Activated CD8-positive, alpha-beta memory T cell treated with anti-CD3 and anti-CD28 coated beads, Interleukin-2, amount 10 ng/mL, durations not matched to agents 7 days and 5 days (primary cell): Measurements from ENCODE around the gene PODXL2. TPM values are rescaled to one million over a fixed set of nuclear protein-coding genes. Genes with fewer than 3 reads are reported as not detected.
A peak's percentile ranks its signal among the peaks of the same experiment; 100 is the strongest.
"Not testable (repeated sequence)": the region's sequence is repeated elsewhere in the genome, so short reads cannot be mapped to it uniquely, and the experiment has no call there.

Source experiments
- ATAC-seq: fragments of 150-1000 bp; cut with Tn5 transposase; one replicate; pipeline ENCODE4 v1.10.0; 2021; ENCODE audit warnings: moderate library complexity
- CTCF ChIA-PET: fragments of 350-600 bp; sonication (Branson Sonifier 250); formaldehyde crosslinking; loops from one replicate; lab custom pipeline; 2021; ENCODE audit warnings: antibody characterized with exemption; lab: Charles Lee
- DNase-seq: peaks from one replicate; pipeline ENCODE4 v3.0.0-alpha.2; 2020
- H3K27ac Mint-ChIP-seq: one replicate; pipeline ENCODE4 v1.8.0; 2021; ENCODE audit warnings: mild to moderate bottlenecking, mixed read lengths
- H3K27me3 Mint-ChIP-seq: one replicate; pipeline ENCODE4 v1.8.0; 2021; ENCODE audit warnings: mixed read lengths
- H3K36me3 Mint-ChIP-seq: one replicate; pipeline ENCODE4 v1.8.0; 2021; ENCODE audit warnings: mild to moderate bottlenecking, mixed read lengths
- H3K4me1 Mint-ChIP-seq: one replicate; pipeline ENCODE4 v1.8.0; 2021; ENCODE audit warnings: mixed read lengths
- H3K4me3 Mint-ChIP-seq: one replicate; pipeline ENCODE4 v1.8.0; 2021; ENCODE audit warnings: mild to moderate bottlenecking, moderate library complexity, mixed read lengths
- H3K9me3 Mint-ChIP-seq: one replicate; pipeline ENCODE4 v1.8.0; 2022; ENCODE audit warnings: low read depth, mixed read lengths
- total RNA-seq, 2 experiments: library from RNA; stranded (reverse); gene quantifications; one replicate each; pipeline ENCODE4 v1.2.3, GENCODE V29; 2021

PODXL2 gene
- total RNA-seq, 2 experiments from 2014 or later = 1.4 to 2.2 TPM

- Mint-ChIP-seq H3K36me3 (no peaks in the 10 kb centered on the region), H3K4me3 (no peak overlapping the region), H3K27me3 (no peaks in the 10 kb centered on the region), H3K4me1 (peaks cover 6% of the 10 kb centered on the region), H3K27ac (no peak overlapping the region), H3K9me3 (no peaks in the 10 kb centered on the region)
- no peak for DNase-seq
- ATAC-seq = no peak
- CTCF ChIA-PET = interaction anchor here (0.7 to 1.2 kb wide), 5 partner anchors 16 to 286 kb away, joined by 3 to 5 read pairs (median 3); no protein-coding TSS in a partner anchor
These were observed 49.9 kb downstream of the PODXL2 start for GRCh38 chr3:127678611-127679533.

- Mint-ChIP-seq H3K27ac (no peak overlapping the region), H3K9me3 (no peaks in the 10 kb centered on the region), H3K4me3 (no peak overlapping the region), H3K27me3 (no peaks in the 10 kb centered on the region), H3K4me1 (peaks cover 3% of the 10 kb centered on the region), H3K36me3 (no peaks in the 10 kb centered on the region)
- DNase-seq (no peak), ATAC-seq (no peak)
- CTCF ChIA-PET = interaction anchor here (0.8 to 1.2 kb wide), 3 partner anchors 17 to 105 kb away, joined by 3 to 5 read pairs (median 3); no protein-coding TSS in a partner anchor
These were observed 50.7 kb downstream of the PODXL2 start for GRCh38 chr3:127679534-127680145.

- H3K36me3 Mint-ChIP-seq = no peaks in the 10 kb centered on the region
- ATAC-seq (no peak), DNase-seq (no peak)
- H3K4me3 Mint-ChIP-seq = no peak overlapping the region
- no peak overlapping the region for H3K27ac Mint-ChIP-seq
- H3K9me3 Mint-ChIP-seq = no peaks in the 10 kb centered on the region
- H3K27me3 Mint-ChIP-seq = no peaks in the 10 kb centered on the region
- peaks cover 3% of the 10 kb centered on the region for H3K4me1 Mint-ChIP-seq
- CTCF ChIA-PET = interaction anchor here (0.8 kb wide), 1 partner anchor 33 kb away, joined by 3 read pairs; no protein-coding TSS in a partner anchor
These were observed 51.2 kb downstream of the PODXL2 start for GRCh38 chr3:127680146-127680661.

GRCh38 chr3:127680798-127681221 is 51.8 kb downstream of the PODXL2 start:
- Mint-ChIP-seq H3K36me3 (no peaks in the 10 kb centered on the region), H3K4me1 (peaks cover 3% of the 10 kb centered on the region), H3K4me3 (no peak overlapping the region), H3K27me3 (no peaks in the 10 kb centered on the region), H3K9me3 (no peaks in the 10 kb centered on the region), H3K27ac (no peak overlapping the region)
- no peak for ATAC-seq
- DNase-seq = no peak
- CTCF ChIA-PET = interaction anchor here (2.0 to 4.5 kb wide), 2 partner anchors 15 to 106 kb away, joined by 7 to 29 read pairs; no protein-coding TSS in a partner anchor

- not testable (repeated sequence) for H3K4me1 Mint-ChIP-seq, H3K27me3 Mint-ChIP-seq, ATAC-seq, H3K4me3 Mint-ChIP-seq, H3K27ac Mint-ChIP-seq, DNase-seq, H3K36me3 Mint-ChIP-seq, H3K9me3 Mint-ChIP-seq
- CTCF ChIA-PET = interaction anchor here (2.0 to 4.5 kb wide), 2 partner anchors 13 to 107 kb away, joined by 7 to 29 read pairs; no protein-coding TSS in a partner anchor
These were observed 53.2 kb downstream of the PODXL2 start for GRCh38 chr3:127682175-127682554.

- Mint-ChIP-seq H3K4me3 (no peak overlapping the region), H3K27ac (no peak overlapping the region), H3K36me3 (no peaks in the 10 kb centered on the region), H3K27me3 (no peaks in the 10 kb centered on the region), H3K4me1 (peaks cover 3% of the 10 kb centered on the region), H3K9me3 (no peaks in the 10 kb centered on the region)
- ATAC-seq = no peak
- CTCF ChIA-PET = interaction anchor here (2.0 to 4.5 kb wide), 2 partner anchors 13 to 108 kb away, joined by 7 to 29 read pairs; no protein-coding TSS in a partner anchor
- no peak for DNase-seq
These were observed 53.6 kb downstream of the PODXL2 start for GRCh38 chr3:127682561-127682960.

GRCh38 chr3:127684871-127685707 is 56.1 kb downstream of the PODXL2 start:
- peak; percentile 53 for ATAC-seq
- CTCF ChIA-PET = interaction anchor here (4.5 kb wide), 1 partner anchor 10 kb away, joined by 29 read pairs; no protein-coding TSS in a partner anchor
- Mint-ChIP-seq H3K27ac (no peak overlapping the region), H3K4me1 (peaks cover 3% of the 10 kb centered on the region), H3K9me3 (no peaks in the 10 kb centered on the region), H3K27me3 (no peaks in the 10 kb centered on the region), H3K36me3 (no peaks in the 10 kb centered on the region), H3K4me3 (no peak overlapping the region)
- DNase-seq = no peak

GRCh38 chr3:127685708-127686511 is 56.9 kb downstream of the PODXL2 start:
- H3K4me1 Mint-ChIP-seq = peaks cover 3% of the 10 kb centered on the region
- H3K27me3 Mint-ChIP-seq = no peaks in the 10 kb centered on the region
- no peak for DNase-seq
- no peaks in the 10 kb centered on the region for H3K36me3 Mint-ChIP-seq
- no peak for ATAC-seq
- H3K27ac Mint-ChIP-seq = no peak overlapping the region
- H3K9me3 Mint-ChIP-seq = no peaks in the 10 kb centered on the region
- CTCF ChIA-PET = no interaction called here
- H3K4me3 Mint-ChIP-seq = no peak overlapping the region

GRCh38 chr3:127686512-127686894 is 57.5 kb downstream of the PODXL2 start:
- CTCF ChIA-PET = no interaction called here
- Mint-ChIP-seq H3K4me1 (peaks cover 3% of the 10 kb centered on the region), H3K36me3 (no peaks in the 10 kb centered on the region), H3K9me3 (no peaks in the 10 kb centered on the region), H3K4me3 (no peak overlapping the region), H3K27ac (no peak overlapping the region), H3K27me3 (no peaks in the 10 kb centered on the region)
- no peak for ATAC-seq
- DNase-seq = no peak

GRCh38 chr3:127687228-127687737 is 58.3 kb downstream of the PODXL2 start:
- CTCF ChIA-PET = no interaction called here

GRCh38 chr3:127688022-127688415 is 59.0 kb downstream of the PODXL2 start:
- Mint-ChIP-seq H3K4me3 (no peak overlapping the region), H3K9me3 (no peaks in the 10 kb centered on the region), H3K4me1 (peaks cover 3% of the 10 kb centered on the region), H3K27me3 (no peaks in the 10 kb centered on the region), H3K36me3 (no peaks in the 10 kb centered on the region), H3K27ac (no peak overlapping the region)
- DNase-seq = no peak
- ATAC-seq = no peak
- CTCF ChIA-PET = interaction anchor here (1.5 kb wide), 1 partner anchor 144 kb away, joined by 3 read pairs; no protein-coding TSS in a partner anchor

More at GRCh38 chr3:127687228-127687737, 58.3 kb downstream of the PODXL2 start:
- no peaks in the 10 kb centered on the region for H3K36me3 Mint-ChIP-seq
- no peak overlapping the region for H3K4me3 Mint-ChIP-seq
- ATAC-seq = no peak
- peaks cover 3% of the 10 kb centered on the region for H3K4me1 Mint-ChIP-seq
- H3K27ac Mint-ChIP-seq = no peak overlapping the region
- no peaks in the 10 kb centered on the region for H3K9me3 Mint-ChIP-seq
- DNase-seq = no peak
- no peaks in the 10 kb centered on the region for H3K27me3 Mint-ChIP-seq
